Skin epidermis (tissue), 12 donors: ENCODE measurements around the gene TLE4.
"Not testable (repeated sequence)": the region's sequence is repeated elsewhere in the genome, so short reads cannot be mapped to it uniquely, and the experiment has no call there.

ENCODE experiments used
- H3K27ac ChIP-seq, 21 experiments: fragments of 200-600 bp; sonication (generic) in 11 of 21; one replicate each; pipeline ENCODE4 v1.5.0; 2020; ENCODE audit warnings: mild to moderate bottlenecking in 3 of 21, inconsistent platforms in 2 of 21, moderate library complexity in 2 of 21
- H3K4me3 ChIP-seq, 7 experiments: fragments of 200-600 bp; sonication (generic) in 2 of 7; one replicate each; pipeline ENCODE4 v1.5.0; 2020; ENCODE audit warnings: inconsistent platforms in 2 of 7, mild to moderate bottlenecking in 2 of 7, moderate library complexity in 1 of 7

TLE4 gene

GRCh38 chr9:79571309-79572031 is at the start of gene TLE4:
TSS of gene TLE4 (plus strand) at chr9:79571965. CDS start at chr9:79572791, 826 bp downstream.
- peak within 1 kb of the TSS; percentile 90 to 98 (median 94) for H3K4me3 ChIP-seq

GRCh38 chr9:79522793-79523192 is 49.0 kb upstream of the TLE4 start:
- Histone ChIP-seq H3K27ac (no peak overlapping the region), H3K4me3 (no peak overlapping the region)

More at GRCh38 chr9:79571309-79572031, at the start of gene TLE4:
- H3K27ac ChIP-seq, result peak within 1 kb of the TSS; percentile 75 to 97 (median 91)

- Histone ChIP-seq H3K27ac (no peak overlapping the region), H3K4me3 (no peak overlapping the region)
Observed at GRCh38 chr9:79524266-79524665, 47.5 kb upstream of the TLE4 start.

GRCh38 chr9:79526149-79526672 is 45.6 kb upstream of the TLE4 start:
- H3K27ac ChIP-seq, result no peak overlapping the region
- H3K4me3 ChIP-seq, result no peak overlapping the region

GRCh38 chr9:79535534-79535933 is 36.2 kb upstream of the TLE4 start:
- H3K4me3 ChIP-seq, result no peak overlapping the region
- no peak overlapping the region for H3K27ac ChIP-seq

GRCh38 chr9:79537838-79538237 is 33.9 kb upstream of the TLE4 start:
- no peak overlapping the region for H3K27ac ChIP-seq
- no peak overlapping the region for H3K4me3 ChIP-seq

- Histone ChIP-seq H3K4me3 (no peak overlapping the region), H3K27ac (no peak overlapping the region)
Observed at GRCh38 chr9:79542735-79543620, 28.8 kb upstream of the TLE4 start.

GRCh38 chr9:79544375-79544774 is 27.4 kb upstream of the TLE4 start:
- H3K27ac ChIP-seq, result not testable (repeated sequence)

GRCh38 chr9:79551586-79551985 is 20.2 kb upstream of the TLE4 start:
- no peak overlapping the region for H3K27ac ChIP-seq
- no peak overlapping the region for H3K4me3 ChIP-seq

More at GRCh38 chr9:79544375-79544774, 27.4 kb upstream of the TLE4 start:
- H3K4me3 ChIP-seq, result not testable (repeated sequence)

- H3K4me3 ChIP-seq, result no peak overlapping the region
- H3K27ac ChIP-seq, result no peak overlapping the region
Observed at GRCh38 chr9:79551994-79552393, 19.8 kb upstream of the TLE4 start.

GRCh38 chr9:79555474-79556089 is 16.2 kb upstream of the TLE4 start:
- H3K27ac ChIP-seq, result no peak overlapping the region
- H3K4me3 ChIP-seq, result no peak overlapping the region

GRCh38 chr9:79559495-79560181 is 12.1 kb upstream of the TLE4 start:
- H3K4me3 ChIP-seq, result no peak overlapping the region

GRCh38 chr9:79562749-79563386 is 8.9 kb upstream of the TLE4 start:
- Histone ChIP-seq H3K4me3 (no peak overlapping the region), H3K27ac (no peak overlapping the region)

More at GRCh38 chr9:79559495-79560181, 12.1 kb upstream of the TLE4 start:
- H3K27ac ChIP-seq, result no peak overlapping the region

GRCh38 chr9:79564105-79564504 is 7.7 kb upstream of the TLE4 start:
- Histone ChIP-seq H3K4me3 (no peak overlapping the region), H3K27ac (no peak overlapping the region)

- no peak overlapping the region for H3K27ac ChIP-seq
- H3K4me3 ChIP-seq, result no peak overlapping the region
Observed at GRCh38 chr9:79565245-79565644, 6.5 kb upstream of the TLE4 start.

- no peak overlapping the region for H3K27ac ChIP-seq
- H3K4me3 ChIP-seq, result no peak overlapping the region
Observed at GRCh38 chr9:79567671-79568098, 4.1 kb upstream of the TLE4 start.

- Histone ChIP-seq H3K27ac (no peak overlapping the region), H3K4me3 (no peak overlapping the region)
Observed at GRCh38 chr9:79568337-79569101, 3.2 kb upstream of the TLE4 start.

GRCh38 chr9:79569814-79570447 is 1.8 kb upstream of the TLE4 start:
- H3K4me3 ChIP-seq, result peak overlapping the region; percentile 51 to 81 (median 63)
- peak overlapping the region in 4 of 21 experiments; percentile 44 to 80 (median 70) for H3K27ac ChIP-seq
